ENCODE results near the gene MBP.

- TF ChIP-seq CTCF (IDR thresholded peaks at IDR 0.05; ENCODE audit: extremely low read depth in 1 of 2, insufficient read depth in 1 of 2, low read depth in 1 of 2, low read length in 2 of 2) (no peak), POLR2A (IDR thresholded peaks at IDR 0.05; ENCODE audit: low read depth, low read length) (no peak), JUN (IDR thresholded peaks at IDR 0.05; ENCODE audit: borderline replicate concordance, insufficient read depth, insufficient read length, low read depth) (no peak), EZH2 (IDR thresholded peaks at IDR 0.05; ENCODE audit: borderline replicate concordance, low read depth, low read length, severe bottlenecking) (no peak), MYC (IDR thresholded peaks at IDR 0.05; ENCODE audit: low read depth, low read length) (no peak)
Observed at GRCh38 chr18:77103187-77103850, 29.3 kb downstream of the MBP start.

Measured in endothelial cell of umbilical vein (primary cell).